Stimulated activated CD4-positive, alpha-beta T cell treated with anti-CD3 and anti-CD28 coated beads, Interleukin-2, amount 100 ng/mL, for 4 hours (primary cell): ENCODE measurements around the gene ALDH1A2.
A peak's percentile ranks its signal among the peaks of the same experiment; 100 is the strongest.
"Not testable (repeated sequence)": the region's sequence is repeated elsewhere in the genome, so short reads cannot be mapped to it uniquely, and the experiment has no call there.

Experiments used
- DNase-seq: peaks from one replicate; pipeline ENCODE4 v3.0.0-alpha.2; 2020; ENCODE audit warnings: low read depth

The ALDH1A2 gene

GRCh38 chr15:58065445-58066041, at the start of gene ALDH1A2:
TSS of gene ALDH1A2 (minus strand) at chr15:58065711. CDS start at chr15:58065650, 61 bp downstream.
- DNase-seq, result no peak

DNA sequence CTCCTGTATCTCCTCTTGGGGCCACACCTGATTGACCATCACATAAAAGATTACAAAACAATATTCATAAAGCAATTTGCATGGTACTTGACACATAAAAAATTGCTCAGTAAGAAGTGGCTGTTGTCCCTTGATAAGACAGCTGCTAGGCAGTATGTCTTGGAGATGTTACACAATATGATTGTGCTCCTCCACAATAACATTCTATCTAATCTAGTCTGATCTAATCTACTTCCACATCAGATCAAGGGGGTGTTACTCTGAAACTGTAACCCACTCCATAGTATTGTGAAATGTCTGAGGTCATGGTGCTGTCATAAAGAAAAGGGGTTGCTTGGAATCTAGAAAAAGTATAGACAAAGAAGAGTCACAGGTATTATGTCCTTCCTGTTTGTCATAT, 49.3 kb upstream of the ALDH1A2 start:
- no peak for DNase-seq

DNA sequence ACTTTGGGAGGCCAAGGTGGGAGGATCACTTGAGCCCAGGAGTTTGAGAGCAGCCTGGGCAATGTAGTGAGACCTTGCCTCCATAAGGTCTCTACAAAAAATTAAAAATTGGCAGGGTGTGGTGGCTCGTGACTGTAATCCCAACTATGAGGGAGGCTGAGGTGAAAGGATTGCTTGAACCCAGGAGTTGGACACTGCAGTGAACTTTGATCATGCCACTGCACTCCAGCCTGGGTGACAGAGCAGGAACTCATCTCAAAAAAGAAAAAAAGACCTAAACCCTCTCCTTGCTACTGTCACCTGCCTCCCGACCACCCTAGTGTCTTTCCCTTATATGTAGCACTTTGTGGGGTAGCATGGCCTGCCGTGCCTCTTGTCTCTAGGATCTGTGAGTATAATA, 48.9 kb upstream of the ALDH1A2 start:
- DNase-seq, result no peak

DNA sequence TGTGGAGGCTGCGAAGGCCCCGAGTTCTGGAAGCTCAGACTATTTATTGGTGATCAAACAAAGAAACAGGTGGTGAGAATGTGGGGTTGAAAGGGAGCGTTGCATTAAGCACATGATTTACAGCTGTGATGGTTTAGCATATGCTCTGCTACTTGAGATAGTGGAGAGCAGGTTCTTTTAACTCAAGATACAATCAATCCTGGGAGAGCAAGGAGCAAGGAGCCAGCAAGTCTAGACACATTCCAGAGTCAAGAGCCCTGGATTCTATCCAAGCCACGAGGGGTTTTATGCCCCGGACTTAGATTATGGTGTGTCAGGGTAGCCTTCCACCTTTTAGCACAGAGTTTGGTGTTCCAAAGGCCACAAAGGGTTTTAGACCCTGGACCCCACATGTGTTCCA, 47.8 kb upstream of the ALDH1A2 start:
- DNase-seq, result not testable (repeated sequence)

- DNase-seq, result no peak
Observed at GRCh38 chr15:58111718-58112104, 46.2 kb upstream of the ALDH1A2 start.

DNA sequence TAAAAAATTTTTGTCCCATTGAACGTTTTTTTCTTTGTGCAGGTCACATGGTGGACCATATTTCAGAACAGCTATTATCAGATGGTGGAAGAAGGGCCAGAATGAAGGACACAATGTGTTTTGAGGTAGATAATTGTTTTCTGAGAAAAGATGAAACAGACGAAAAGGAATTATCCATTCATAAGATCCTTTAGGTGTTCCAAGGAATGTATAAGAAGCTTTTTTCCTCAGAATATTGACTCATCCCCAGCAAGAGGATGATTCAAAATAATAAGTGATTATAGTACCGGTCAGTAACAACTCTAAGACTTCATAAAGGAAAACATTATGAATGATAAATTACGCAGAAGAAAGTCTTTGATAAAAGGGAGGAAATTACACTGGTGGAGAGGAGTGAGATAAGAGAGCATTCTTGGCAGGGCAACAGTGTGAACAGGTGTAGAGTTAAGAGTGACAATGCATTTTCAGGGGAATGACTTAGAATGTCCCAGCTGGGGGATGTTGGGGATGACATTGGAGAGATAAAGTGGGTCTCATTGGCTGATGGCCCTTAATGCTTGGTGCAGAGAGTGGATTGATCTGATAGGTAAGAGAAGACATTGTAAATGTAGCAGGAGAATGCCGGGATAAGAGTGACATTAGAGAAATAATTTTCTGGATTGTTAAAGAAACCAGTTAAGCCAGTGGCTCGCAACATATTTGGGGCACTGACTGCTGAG, 45.6 kb upstream of the ALDH1A2 start:
- DNase-seq, result no peak

DNA sequence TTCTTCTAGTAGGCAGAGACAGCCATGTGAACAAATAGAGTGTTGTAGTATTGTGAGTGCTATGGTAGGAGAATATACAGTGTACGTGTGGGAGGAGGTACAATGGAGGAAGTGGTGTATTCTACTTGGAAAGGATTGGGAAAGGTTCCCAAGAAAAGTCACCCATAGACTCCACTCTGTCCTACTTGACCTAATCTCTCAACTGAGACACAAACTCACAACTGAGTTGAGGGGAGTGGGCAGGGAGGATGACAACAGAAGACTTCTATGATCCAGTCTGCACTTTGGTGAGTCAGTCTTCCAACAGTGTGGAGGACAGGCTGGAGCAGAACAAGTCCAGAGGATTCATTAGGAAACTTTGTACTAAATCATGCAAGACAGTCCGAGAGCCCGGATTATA, 43.9 kb upstream of the ALDH1A2 start:
- DNase-seq, result no peak

DNA sequence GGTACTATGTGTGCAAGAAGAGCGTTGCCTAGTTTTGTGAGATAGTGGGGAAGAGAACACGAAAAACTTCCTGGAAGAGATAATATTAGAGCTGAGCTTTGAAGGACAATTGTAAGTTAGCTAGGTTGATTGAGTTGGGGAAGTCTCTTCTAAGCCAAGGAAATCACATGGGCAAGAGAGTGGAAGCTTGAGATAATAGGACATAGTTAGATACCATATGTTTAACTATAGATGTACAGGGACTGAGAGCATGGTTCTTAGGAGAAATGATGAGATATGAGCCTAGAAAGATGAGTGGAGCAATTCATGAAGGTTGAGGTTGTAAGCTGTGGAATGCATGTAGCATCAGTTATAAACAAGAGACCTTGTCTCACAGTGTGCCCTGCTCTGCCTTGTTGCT, 42.6 kb upstream of the ALDH1A2 start:
- DNase-seq, result no peak

DNA sequence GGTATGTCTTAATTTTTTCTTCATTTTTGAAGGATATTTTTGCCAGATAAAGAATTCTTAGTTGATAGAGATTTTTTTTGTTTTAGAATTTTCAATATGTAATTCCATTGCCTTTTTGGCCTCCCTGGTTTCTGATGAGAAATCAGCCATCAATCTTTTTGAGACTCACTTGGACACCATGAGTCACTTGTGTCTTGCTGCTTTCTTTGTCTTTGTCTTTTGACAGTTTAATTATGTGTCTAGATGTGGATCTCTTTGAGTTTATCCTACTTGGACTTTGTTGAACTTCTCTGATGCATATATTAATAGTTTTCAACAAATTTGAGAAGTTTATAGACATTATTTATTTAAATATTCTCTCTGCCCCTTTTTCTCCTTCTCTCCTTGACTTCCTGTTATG, 38.0 kb upstream of the ALDH1A2 start:
- no peak for DNase-seq

- DNase-seq, result no peak
Observed at GRCh38 chr15:58096529-58097084, 31.1 kb upstream of the ALDH1A2 start.

- no peak for DNase-seq
Observed at GRCh38 chr15:58095415-58095814, 29.9 kb upstream of the ALDH1A2 start.

- DNase-seq, result no peak
Observed at GRCh38 chr15:58087871-58088270, 22.4 kb upstream of the ALDH1A2 start.

GRCh38 chr15:58086491-58086890, 21.0 kb upstream of the ALDH1A2 start:
- DNase-seq, result no peak

DNA sequence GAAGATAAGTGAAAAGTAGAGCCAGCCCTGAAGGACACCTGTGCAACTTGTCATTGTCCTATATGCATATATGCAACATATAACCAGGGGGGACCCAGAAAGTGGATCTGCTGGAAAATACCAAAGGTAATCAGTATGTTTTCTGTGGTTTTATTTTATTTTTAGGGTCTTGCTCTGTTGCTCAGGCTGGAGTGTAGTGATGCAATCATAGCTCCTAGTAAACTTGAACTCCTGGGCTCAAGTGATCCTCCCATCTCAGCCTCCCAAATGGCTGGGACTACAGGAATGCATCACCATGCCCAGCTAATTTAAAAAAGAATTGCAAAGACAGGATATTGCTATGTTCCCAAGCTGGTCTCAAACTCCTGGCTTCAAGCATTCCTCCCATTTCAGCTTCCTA, 18.0 kb upstream of the ALDH1A2 start:
- DNase-seq, result no peak

- no peak for DNase-seq
Observed at GRCh38 chr15:58081891-58082290, 16.4 kb upstream of the ALDH1A2 start.

DNA sequence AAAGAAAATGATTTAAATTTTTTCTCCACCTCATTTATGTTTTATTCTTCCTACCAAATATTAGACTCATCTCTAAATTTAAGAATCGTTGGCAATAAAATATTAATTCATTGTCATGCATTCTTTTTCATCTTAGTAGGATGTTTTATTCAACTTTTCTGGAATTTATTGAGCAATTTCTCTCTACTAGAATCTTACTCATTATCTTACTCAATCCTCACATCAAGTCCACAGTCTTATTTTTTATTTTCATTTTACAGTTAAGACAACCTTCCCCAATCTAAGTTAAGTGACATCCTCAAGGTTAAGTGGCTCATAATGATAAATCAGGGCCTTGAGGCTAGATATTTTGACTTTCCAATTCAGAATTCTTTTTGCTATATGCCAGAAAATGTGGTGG, 15.9 kb upstream of the ALDH1A2 start:
- DNase-seq, result no peak

DNA sequence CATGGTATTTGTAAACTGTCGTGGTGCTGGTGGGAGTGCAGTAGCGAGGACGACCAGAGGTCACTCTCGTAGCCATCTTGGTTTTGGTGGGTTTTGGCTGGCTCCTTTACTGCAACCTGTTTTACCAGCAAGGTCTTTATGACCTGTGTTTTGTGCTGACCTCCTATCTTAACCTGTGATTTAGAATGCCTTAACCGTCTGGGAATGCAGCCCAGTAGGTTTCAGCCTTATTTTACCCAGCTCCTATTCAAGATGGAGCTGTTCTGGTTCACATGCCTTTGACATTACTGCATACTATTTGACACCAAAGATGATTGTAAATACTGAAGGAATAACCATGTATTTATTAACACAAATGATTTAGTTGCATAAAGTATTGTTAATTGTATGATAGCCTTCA, 15.4 kb upstream of the ALDH1A2 start:
- DNase-seq, result not testable (repeated sequence)

GRCh38 chr15:58080398-58080797, 14.9 kb upstream of the ALDH1A2 start:
- DNase-seq, result no peak

- no peak for DNase-seq
Observed at GRCh38 chr15:58078591-58078990, 13.1 kb upstream of the ALDH1A2 start.

- no peak for DNase-seq
Observed at GRCh38 chr15:58077427-58077826, 11.9 kb upstream of the ALDH1A2 start.

DNA sequence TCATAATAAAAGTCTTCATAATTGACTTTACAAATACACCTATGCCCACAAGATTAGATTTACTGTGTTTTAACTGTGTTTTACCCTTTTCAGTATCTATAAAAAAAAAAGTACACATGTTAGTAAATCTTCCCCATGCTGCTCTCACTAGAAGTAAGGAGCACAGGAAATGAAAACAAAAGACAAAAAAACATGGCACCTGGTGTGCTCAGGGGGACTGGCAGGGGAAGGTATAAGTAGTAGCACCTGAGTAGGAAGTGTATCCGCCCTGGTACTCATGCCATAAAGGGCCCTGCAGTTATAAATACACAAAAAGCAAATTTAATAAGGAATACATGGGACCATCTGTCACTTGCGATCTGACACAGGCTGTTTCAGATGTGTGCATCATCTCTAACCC, 8.9 kb upstream of the ALDH1A2 start:
- DNase-seq, result no peak

GRCh38 chr15:58070801-58071418, 5.4 kb upstream of the ALDH1A2 start:
- DNase-seq, result peak; percentile 2

GRCh38 chr15:58069008-58069407, 3.5 kb upstream of the ALDH1A2 start:
- no peak for DNase-seq
